ENCODE measurements around the gene CCNO. TPM values are rescaled to one million over a fixed set of nuclear protein-coding genes. Genes with fewer than 3 reads are reported as not detected.

CCNO gene
- total RNA-seq, 1 donor from 2014 or later: not detected

- no peak for ATAC-seq (ENCODE audit: low read depth)
- POLR2A ChIA-PET: no interaction called here
- Mint-ChIP-seq H3K4me3 (no peak overlapping the region), H3K4me1 (no peaks in the 10 kb centered on the region), H3K9me3 (no peaks in the 10 kb centered on the region), H3K27me3 (peaks cover 47% of the 10 kb centered on the region), H3K36me3 (ENCODE audit: low read depth) (no peaks in the 10 kb centered on the region), H3K27ac (no peak overlapping the region)
- CTCF ChIA-PET: interaction anchor here (0.5 kb wide), 1 partner anchor 506 kb away, joined by 3 read pairs; no protein-coding TSS in a partner anchor
- no peak for TF ChIP-seq CTCF (IDR thresholded peaks at IDR 0.05)
- DNase-seq: no peak
- intact Hi-C loops (cut with micrococcal nuclease): no loop called here
Measured at GRCh38 chr5:55188656-55189540, 44.5 kb downstream of the CCNO start.

- H3K27me3 Mint-ChIP-seq: peaks cover 38% of the 10 kb centered on the region
- H3K27ac Mint-ChIP-seq: no peak overlapping the region
- ChIA-PET POLR2A (no interaction called here), CTCF (no interaction called here)
- no peaks in the 10 kb centered on the region for H3K36me3 Mint-ChIP-seq (ENCODE audit: low read depth)
- intact Hi-C loops (cut with micrococcal nuclease): no loop called here
- ATAC-seq (ENCODE audit: low read depth) (no peak), DNase-seq (no peak)
- no peak for TF ChIP-seq CTCF (IDR thresholded peaks at IDR 0.05)
- no peaks in the 10 kb centered on the region for H3K4me1 Mint-ChIP-seq
- H3K9me3 Mint-ChIP-seq: peaks cover 6% of the 10 kb centered on the region
- H3K4me3 Mint-ChIP-seq: no peak overlapping the region
Measured at GRCh38 chr5:55187370-55187769, 46.0 kb downstream of the CCNO start.

Other genes starting within 250 kb of the CCNO start
- gene ESM1, start 248.0 kb downstream of the CCNO start, total RNA-seq: not detected in 2 replicates
- not detected in 2 replicates for gene GZMK, start 209.4 kb downstream of the CCNO start, total RNA-seq
- not detected in 2 replicates for gene GZMA, start 131.0 kb downstream of the CCNO start, total RNA-seq
- not detected in 2 replicates for gene GPX8, start 73.4 kb downstream of the CCNO start, total RNA-seq
- not detected in 2 replicates for gene CDC20B, start 60.4 kb downstream of the CCNO start, total RNA-seq
- not detected in 2 replicates for gene MCIDAS, start 6.3 kb downstream of the CCNO start, total RNA-seq
- 17.4 TPM in 2 replicates for gene DHX29, start 74.1 kb upstream of the CCNO start, total RNA-seq
- gene MTREX, start 74.4 kb upstream of the CCNO start, total RNA-seq: 98.8 and 106 TPM in 2 replicates

Data from activated B cell treated with CpG ODN at 0.5 μM for 24 hours (primary cell).